ENCODE measurements around the gene CDC14A.

DNA sequence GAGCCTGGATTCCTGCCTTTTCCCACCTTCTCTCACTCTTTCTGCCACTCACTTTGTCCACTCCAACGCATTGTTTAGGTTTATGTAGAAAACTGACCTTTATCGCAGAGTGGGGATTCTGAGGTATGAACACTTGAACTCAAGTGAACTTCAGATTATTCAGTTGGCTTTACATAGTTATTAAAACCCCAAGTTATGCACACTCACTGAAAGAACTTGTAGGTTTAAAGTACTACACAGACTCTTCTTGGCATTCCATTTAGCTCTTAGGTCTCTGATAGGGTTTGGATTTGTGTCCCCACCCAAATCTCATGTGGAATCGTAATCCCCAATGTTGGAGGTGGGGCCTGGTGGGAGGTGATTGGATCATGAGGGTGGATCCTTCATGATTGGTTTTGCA, 46.4 kb upstream of the CDC14A start:
- TF ChIP-seq, protein P1, sequence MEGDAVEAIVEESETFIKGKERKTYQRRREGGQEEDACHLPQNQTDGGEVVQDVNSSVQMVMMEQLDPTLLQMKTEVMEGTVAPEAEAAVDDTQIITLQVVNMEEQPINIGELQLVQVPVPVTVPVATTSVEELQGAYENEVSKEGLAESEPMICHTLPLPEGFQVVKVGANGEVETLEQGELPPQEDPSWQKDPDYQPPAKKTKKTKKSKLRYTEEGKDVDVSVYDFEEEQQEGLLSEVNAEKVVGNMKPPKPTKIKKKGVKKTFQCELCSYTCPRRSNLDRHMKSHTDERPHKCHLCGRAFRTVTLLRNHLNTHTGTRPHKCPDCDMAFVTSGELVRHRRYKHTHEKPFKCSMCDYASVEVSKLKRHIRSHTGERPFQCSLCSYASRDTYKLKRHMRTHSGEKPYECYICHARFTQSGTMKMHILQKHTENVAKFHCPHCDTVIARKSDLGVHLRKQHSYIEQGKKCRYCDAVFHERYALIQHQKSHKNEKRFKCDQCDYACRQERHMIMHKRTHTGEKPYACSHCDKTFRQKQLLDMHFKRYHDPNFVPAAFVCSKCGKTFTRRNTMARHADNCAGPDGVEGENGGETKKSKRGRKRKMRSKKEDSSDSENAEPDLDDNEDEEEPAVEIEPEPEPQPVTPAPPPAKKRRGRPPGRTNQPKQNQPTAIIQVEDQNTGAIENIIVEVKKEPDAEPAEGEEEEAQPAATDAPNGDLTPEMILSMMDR (IDR thresholded peaks at IDR 0.05), result no peak
- no peak for TF ChIP-seq POLR2A (IDR thresholded peaks at IDR 0.05)

Data from adrenal gland (tissue), 5 donors.